HepG2 (cell line): ENCODE results near the gene CCSER1. TPM values are rescaled to one million over a fixed set of nuclear protein-coding genes. Genes with fewer than 3 reads are reported as not detected.

Experiments
- ATAC-seq: fragments of 200-7000 bp; cut with Tn5 transposase; 3 replicates; pipeline ENCODE4 v1.9.1; 2020; ENCODE audit warnings: mild to moderate bottlenecking, moderate library complexity
- BruUV-seq: library from RNA; stranded (reverse); fragments of 400-500 nt; replicated peaks from 2 replicates; lab custom pipeline; 2021; lab: Mats Ljungman, UMichigan
- CTCF ChIA-PET: fragments of 300-600 bp; formaldehyde crosslinking; extraction: SDS; loops from one replicate; lab custom pipeline; 2021; ENCODE audit warnings: low total read pairs, inconsistent platforms, low intra/inter-chr PET ratio; lab: Yijun Ruan, JAX
- POLR2A ChIA-PET: fragments of 350-600 bp; sonication (Branson Sonifier 250); formaldehyde crosslinking; loops from one replicate; lab custom pipeline; 2020; ENCODE audit warnings: antibody characterized with exemption, inconsistent platforms; lab: Yijun Ruan, JAX
- DNase-seq: peaks from one replicate; pipeline ENCODE4 v3.0.0-alpha.2; 2015; ENCODE audit warnings: low spot score
- FAIRE-seq: peaks from 3 replicates; lab custom pipeline; 2011; peaks lifted over from hg19 to GRCh38; lab: Jason Lieb, UNC
- H2AFZ ChIP-seq: one replicate; pipeline ENCODE4 v1.6.1; 2011; ENCODE audit warnings: low read length, inconsistent platforms
- H3K27ac ChIP-seq: fragments of 300-600 bp; 3 replicates; pipeline ENCODE4 v1.8.0; 2011; ENCODE audit warnings: mixed run types, mild to moderate bottlenecking, mixed read lengths, low read length, inconsistent platforms; ENCODE audit not compliant: insufficient read depth; ENCODE audit errors: extremely low read length
- H3K27me3 ChIP-seq, 2 experiments: fragments of 200-600 bp in 1 of 2; 2 replicates in 1 of 2; 3 replicates in 1 of 2; pipeline versions ENCODE4 v1.6.0 to v1.8.0; 2011; ENCODE audit warnings: low read length in 2 of 2, mild to moderate bottlenecking in 2 of 2, moderate library complexity in 2 of 2, inconsistent platforms in 1 of 2; ENCODE audit not compliant: insufficient read depth in 2 of 2, control insufficient read depth in 1 of 2
- H3K36me3 ChIP-seq, 2 experiments: fragments of 200-600 bp in 1 of 2; replicated peaks in 1 of 2; 2 replicates in 1 of 2; 3 replicates in 1 of 2; pipeline versions ENCODE4 v1.5.1 to v1.8.0; 2011; ENCODE audit warnings: low read length in 2 of 2, inconsistent platforms in 1 of 2; ENCODE audit not compliant: insufficient read depth in 2 of 2, control insufficient read depth in 1 of 2
- H3K4me1 ChIP-seq: 2 replicates; pipeline ENCODE4 v1.5.1; 2012; ENCODE audit warnings: low read length, inconsistent platforms; ENCODE audit not compliant: insufficient read depth
- H3K4me2 ChIP-seq: 2 replicates; pipeline ENCODE4 v1.6.0; 2011; ENCODE audit warnings: low read depth, low read length, inconsistent platforms
- H3K4me3 ChIP-seq, 3 experiments: fragments of 200-600 bp in 1 of 3; sonication (generic), shearing (Covaris generic) in 1 of 3; replicated peaks in 1 of 3; 2 replicates each; pipeline ENCODE4 v1.5.1; 2011 to 2016; ENCODE audit warnings: low read length in 3 of 3, inconsistent platforms in 2 of 3, low read depth in 2 of 3, mild to moderate bottlenecking in 2 of 3, control low read depth in 1 of 3, mixed read lengths in 1 of 3; ENCODE audit not compliant: insufficient read depth in 1 of 3
- H3K79me2 ChIP-seq: one replicate; pipeline ENCODE4 v1.6.1; 2011; ENCODE audit warnings: low read length, inconsistent platforms; ENCODE audit not compliant: insufficient read depth
- H3K9ac ChIP-seq: 2 replicates; pipeline ENCODE4 v1.6.0; 2011; ENCODE audit warnings: mild to moderate bottlenecking, low read depth, low read length, inconsistent platforms; ENCODE audit not compliant: insufficient read depth
- H3K9me3 ChIP-seq: 2 replicates; pipeline ENCODE4 v1.5.1; 2012; ENCODE audit warnings: mild to moderate bottlenecking, low read length
- H4K20me1 ChIP-seq: 2 replicates; pipeline ENCODE4 v1.6.0; 2011; ENCODE audit warnings: inconsistent platforms, mild to moderate bottlenecking, low read length, moderate library complexity; ENCODE audit not compliant: insufficient read depth
- ATF7 ChIP-seq, 2 experiments: fragments of 450-650 bp in 1 of 2; sonication (generic) in 1 of 2; formaldehyde crosslinking in 1 of 2; IDR thresholded peaks; 2 replicates each; pipeline versions ENCODE4 v1.4.0 to v1.6.1; 2016 to 2020; ENCODE audit warnings: antibody characterized with exemption in 1 of 2, mild to moderate bottlenecking in 1 of 2, missing genetic modification reagents in 1 of 2
- CREM ChIP-seq, 2 experiments: sonication (generic) in 1 of 2; formaldehyde crosslinking in 1 of 2; IDR thresholded peaks; 2 replicates each; pipeline versions ENCODE4 v1.4.0 to v1.6.1; 2016 to 2020; ENCODE audit warnings: antibody characterized with exemption in 1 of 2, mild to moderate bottlenecking in 1 of 2, missing genetic modification reagents in 1 of 2
- DR1 ChIP-seq: sonication (generic); formaldehyde crosslinking; IDR thresholded peaks from 2 replicates; pipeline ENCODE4 v1.8.0; 2021; ENCODE audit warnings: mild to moderate bottlenecking, missing genetic modification reagents, inconsistent platforms
- E2F1 ChIP-seq: sonication (generic); formaldehyde crosslinking; IDR thresholded peaks from 2 replicates; pipeline ENCODE4 v1.5.0; 2020; ENCODE audit warnings: missing genetic modification reagents
- FOXM1 ChIP-seq: sonication (generic); formaldehyde crosslinking; IDR thresholded peaks from 2 replicates; pipeline ENCODE4 v1.5.0; 2020; ENCODE audit warnings: missing genetic modification reagents
- GMEB2 ChIP-seq: IDR thresholded peaks from 2 replicates; pipeline ENCODE4 v1.6.1; 2016; ENCODE audit warnings: missing biosample characterization, missing genetic modification reagents, low read depth
- IKZF5 ChIP-seq: IDR thresholded peaks from 2 replicates; pipeline ENCODE4 v1.6.1; 2018; ENCODE audit warnings: missing genetic modification reagents, mild to moderate bottlenecking, missing compliant biosample characterization
- ZFY ChIP-seq: sonication (generic); formaldehyde crosslinking; IDR thresholded peaks from 2 replicates; pipeline ENCODE4 v1.4.0; 2020; ENCODE audit warnings: missing genetic modification reagents
- ZMYM2 ChIP-seq: sonication (generic); formaldehyde crosslinking; IDR thresholded peaks from 2 replicates; pipeline ENCODE4 v1.8.0; 2022; ENCODE audit warnings: mild to moderate bottlenecking, missing genetic modification reagents
- ZNF234 ChIP-seq: sonication (generic); formaldehyde crosslinking; conservative IDR thresholded peaks from 2 replicates; pipeline ENCODE4 v1.5.1; 2020; ENCODE audit warnings: mild to moderate bottlenecking, missing genetic modification reagents
- ZSCAN25 ChIP-seq: sonication (generic); formaldehyde crosslinking; IDR thresholded peaks from 2 replicates; pipeline ENCODE4 v1.8.0; 2022; ENCODE audit warnings: mild to moderate bottlenecking, missing genetic modification reagents
- WGBS: methylation state at CpG from one replicate; pipeline ENCODE4 v1.1.6; 2017; ENCODE audit warnings: low lambda C conversion rate; 5-methylcytosine and 5-hydroxymethylcytosine counted together
- in situ Hi-C: cut with HindIII; loops from 2 replicates; pipeline ENCODE4 v1.10.0; 2017; ENCODE audit warnings: low pct_unique_long_range_greater_than_20kb; ENCODE audit not compliant: extremely low pct_ligation_motif_present
- intact Hi-C: fragments of 100-400 bp; cut with micrococcal nuclease; formaldehyde crosslinking; loops from one replicate; pipeline ENCODE4 v1.10.0; 2022; ENCODE audit not compliant: unreplicated experiment
- polyA plus RNA-seq, 8 experiments: library from polyadenylated mRNA; depleted of rRNA in 3 of 8; stranded (reverse) in 7 of 8; unstranded in 1 of 8; fragments of >200 nt; fragmentation: Illumina TruSeq in 4 of 8; extraction: Trizol in 4 of 8; gene quantifications; 2 replicates each; pipeline versions ENCODE4 v1.2.1 to v1.2.3, GENCODE V29; 2011 to 2016; ENCODE audit warnings: low read depth in 4 of 8, missing spikeins in 1 of 8, mixed read lengths in 1 of 8; ENCODE audit not compliant: insufficient read depth in 1 of 8
- total RNA-seq, 5 experiments: library from RNA; depleted of rRNA; stranded (reverse); fragments of >200 nt; fragmentation: Illumina TruSeq; extraction: Trizol; gene quantifications; 2 replicates each; pipeline ENCODE4 v1.2.3, GENCODE V29; 2016; ENCODE audit warnings: low read depth in 1 of 5

Gene CCSER1
- total and polyA plus RNA-seq, 2 of the 13 experiments (the other 11 are each of a cell fraction or from before 2014, with no cell fraction given), result not detected

- TF ChIP-seq GMEB2 (CRISPR knock-in tag) (no peak), IKZF5 (CRISPR knock-in tag) (no peak), ZSCAN25 (CRISPR knock-in tag) (no peak), FOXM1 (CRISPR knock-in tag) (no peak), CREM (IDR thresholded peaks at IDR 0.05) (no peak), CREM (CRISPR knock-in tag; IDR thresholded peaks at IDR 0.05) (no peak), ZNF234 (CRISPR knock-in tag) (no peak), DR1 (CRISPR knock-in tag) (no peak), E2F1 (CRISPR knock-in tag) (no peak)
These were observed 842.8 kb downstream of the CCSER1 start (continued) for GRCh38 chr4:90970021-90970420.

GRCh38 chr4:90977726-90978125 lies 850.5 kb downstream of the CCSER1 start:
- intact Hi-C loops, result no loop called here
- WGBS, result 0% methylated on average over 3 of the region's 3 CpGs
- Histone ChIP-seq H3K9ac (no peak overlapping the region), H3K79me2 (no peaks in the 10 kb centered on the region), H3K27me3 (no peaks in the 10 kb centered on the region), H3K4me3 (no peak overlapping the region), H2AFZ (no peak overlapping the region), H3K4me2 (no peak overlapping the region), H3K36me3 (no peaks in the 10 kb centered on the region), H3K27ac (no peak overlapping the region), H3K4me1 (no peaks in the 10 kb centered on the region), H3K9me3 (no peaks in the 10 kb centered on the region), H4K20me1 (no peaks in the 10 kb centered on the region)
- TF ChIP-seq ATF7 (IDR thresholded peaks at IDR 0.05) (peak; percentile 68), ATF7 (CRISPR knock-in tag; IDR thresholded peaks at IDR 0.05) (no peak), ZMYM2 (no peak), ZFY (CRISPR knock-in tag) (no peak)
- FAIRE-seq (no peak), DNase-seq (no peak), ATAC-seq (no peak)
- BruUV-seq, result no TSS peak
- ChIA-PET POLR2A (no interaction called here), CTCF (no interaction called here)
- in situ Hi-C loops, result no loop called here
